Measurements from ENCODE around the gene ZNF454. TPM values are rescaled to one million over a fixed set of nuclear protein-coding genes. Genes with fewer than 3 reads are reported as not detected.

ZNF454 gene
- 1.3 and 3.3 TPM in 2 replicates for total RNA-seq

DNA sequence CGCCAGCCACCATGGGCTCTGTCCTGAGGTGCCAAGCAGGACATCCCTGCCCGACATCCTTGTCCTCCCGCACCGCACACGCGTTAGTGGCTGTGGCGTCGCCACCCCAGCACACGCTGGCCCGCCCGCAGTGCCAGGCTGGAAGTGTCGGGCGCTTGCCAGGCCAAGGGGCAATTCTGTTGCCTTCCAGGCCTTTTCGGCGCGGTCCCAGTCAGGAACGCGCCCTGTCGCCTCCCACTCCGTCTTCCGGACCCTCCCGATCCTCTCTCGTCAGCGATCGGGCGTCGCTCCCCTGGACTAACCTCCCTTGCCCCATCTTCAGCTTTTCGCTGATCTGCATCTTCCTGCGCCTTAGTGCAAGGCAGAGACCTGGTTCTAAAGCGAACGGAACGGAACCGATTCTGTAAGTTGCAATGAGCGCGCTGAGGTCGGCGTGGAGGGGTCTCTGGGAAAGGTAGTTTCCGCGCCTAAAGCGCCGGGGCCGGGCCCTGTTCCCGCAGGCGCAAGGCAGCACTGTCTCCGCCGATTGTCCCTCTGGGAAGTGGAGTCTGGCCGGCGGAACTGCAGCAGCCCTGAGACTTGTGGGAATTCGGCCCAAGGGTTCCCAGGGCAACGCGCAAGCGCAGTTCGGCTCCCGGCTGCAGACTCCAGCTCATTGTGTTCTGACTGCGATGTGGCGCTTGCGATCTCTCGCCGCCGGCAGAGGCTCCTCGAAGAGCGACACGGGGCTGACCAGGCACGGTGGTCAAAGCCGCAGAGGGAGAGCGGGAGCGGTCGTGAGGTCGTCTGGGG lies at the start of gene ZNF454:
Gene ZNF454 (plus strand): TSS at position 630 of the 792 bp plus-strand sequence. CDS start 1,594 bp downstream, outside the sequence.
- no peak for DNase-seq (ENCODE audit: extremely low read depth, low read depth, low spot score)

DNA sequence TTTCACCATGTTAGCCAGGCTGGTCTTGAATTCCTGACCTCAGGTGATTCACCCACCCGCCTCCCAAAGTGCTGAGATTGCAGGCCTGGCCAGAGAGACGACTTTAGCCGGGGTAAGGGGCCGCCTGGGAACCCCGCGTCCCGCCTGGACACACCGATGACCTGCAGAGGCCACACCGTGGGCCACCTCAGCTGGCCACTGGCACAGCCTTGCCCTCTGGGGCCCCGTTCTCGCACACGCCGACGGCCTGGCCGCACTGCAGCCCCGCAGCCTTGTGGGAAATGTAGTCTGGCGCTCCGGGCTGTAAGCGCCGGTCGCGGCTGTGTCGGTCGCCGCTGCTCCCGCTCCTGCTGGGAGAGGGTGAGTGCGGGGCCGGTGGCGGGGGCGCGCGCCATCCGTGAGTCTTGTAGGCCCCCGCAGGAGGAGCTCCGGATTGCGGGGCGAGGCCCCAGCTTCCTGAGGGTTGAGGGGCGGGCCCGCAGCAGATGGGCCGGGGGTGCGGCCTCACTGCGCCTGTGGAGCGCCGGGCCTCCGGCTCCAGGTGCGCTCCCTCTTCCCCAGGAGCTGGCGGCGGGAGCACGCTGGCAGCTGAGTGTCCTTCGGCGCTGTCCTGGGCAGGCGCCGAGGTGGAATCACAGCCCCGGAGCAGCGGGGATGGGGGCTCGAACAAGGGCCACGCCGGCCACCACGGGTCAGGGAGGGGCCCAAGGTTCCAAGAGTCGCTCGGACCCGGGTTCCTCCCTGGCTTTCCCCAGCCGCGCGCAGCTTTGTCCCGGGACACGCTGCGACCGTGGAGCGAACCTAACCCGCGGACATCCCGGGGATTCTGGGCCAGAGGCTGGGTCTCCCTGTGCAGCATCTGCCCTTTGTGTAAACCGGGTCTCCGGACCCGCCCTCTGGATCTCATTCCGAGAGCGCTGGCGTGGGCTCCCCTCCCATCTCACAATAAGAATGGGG lies 45.1 kb upstream of the ZNF454 start, which contains the start of gene ZFP2:
Gene ZFP2 (plus strand): TSS at position 299 of the 957 bp plus-strand sequence. CDS start 35,401 bp downstream, outside the sequence.
- no peak for DNase-seq (ENCODE audit: extremely low read depth, low read depth, low spot score)

DNA sequence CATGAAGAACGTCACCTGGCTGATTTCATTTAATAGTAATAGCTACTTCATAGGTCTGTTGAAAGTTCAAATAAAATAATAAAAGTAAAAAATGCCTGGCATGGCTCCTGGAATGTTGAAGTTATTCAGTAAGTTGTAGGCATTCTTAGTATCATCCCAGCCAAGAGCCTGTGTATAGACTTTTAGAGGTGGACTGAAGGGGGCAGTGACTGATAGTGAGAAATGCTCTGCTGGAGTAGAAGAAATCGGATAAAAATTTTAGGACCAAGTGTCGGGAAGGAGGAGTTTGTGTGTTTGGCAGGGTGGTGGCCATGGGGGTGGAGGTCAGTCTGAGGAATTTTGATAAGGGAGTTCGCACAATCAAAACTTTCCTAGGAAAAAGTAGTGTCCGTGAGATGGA lies 41.7 kb upstream of the ZNF454 start:
- DNase-seq (ENCODE audit: extremely low read depth, low read depth, low spot score): no peak

DNA sequence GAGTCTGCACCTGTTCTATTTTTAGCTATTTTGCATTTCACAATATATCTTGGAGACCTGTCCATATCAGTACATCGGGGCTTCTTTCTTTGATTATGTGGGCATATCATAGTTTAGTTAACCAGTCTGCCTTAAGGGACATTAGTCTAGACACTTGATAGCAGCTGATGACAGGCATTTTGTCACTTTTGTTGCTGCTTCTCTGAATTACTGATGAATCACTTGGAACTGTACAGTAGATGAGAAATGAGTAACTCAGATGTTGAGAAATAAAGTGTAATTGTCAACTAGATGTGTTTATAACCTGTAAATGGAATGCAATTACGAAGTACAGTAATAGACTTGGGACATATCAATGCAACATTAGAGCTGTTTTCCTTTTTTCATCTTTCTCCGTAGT lies 38.1 kb upstream of the ZNF454 start:
- no peak for DNase-seq (ENCODE audit: extremely low read depth, low read depth, low spot score)

DNA sequence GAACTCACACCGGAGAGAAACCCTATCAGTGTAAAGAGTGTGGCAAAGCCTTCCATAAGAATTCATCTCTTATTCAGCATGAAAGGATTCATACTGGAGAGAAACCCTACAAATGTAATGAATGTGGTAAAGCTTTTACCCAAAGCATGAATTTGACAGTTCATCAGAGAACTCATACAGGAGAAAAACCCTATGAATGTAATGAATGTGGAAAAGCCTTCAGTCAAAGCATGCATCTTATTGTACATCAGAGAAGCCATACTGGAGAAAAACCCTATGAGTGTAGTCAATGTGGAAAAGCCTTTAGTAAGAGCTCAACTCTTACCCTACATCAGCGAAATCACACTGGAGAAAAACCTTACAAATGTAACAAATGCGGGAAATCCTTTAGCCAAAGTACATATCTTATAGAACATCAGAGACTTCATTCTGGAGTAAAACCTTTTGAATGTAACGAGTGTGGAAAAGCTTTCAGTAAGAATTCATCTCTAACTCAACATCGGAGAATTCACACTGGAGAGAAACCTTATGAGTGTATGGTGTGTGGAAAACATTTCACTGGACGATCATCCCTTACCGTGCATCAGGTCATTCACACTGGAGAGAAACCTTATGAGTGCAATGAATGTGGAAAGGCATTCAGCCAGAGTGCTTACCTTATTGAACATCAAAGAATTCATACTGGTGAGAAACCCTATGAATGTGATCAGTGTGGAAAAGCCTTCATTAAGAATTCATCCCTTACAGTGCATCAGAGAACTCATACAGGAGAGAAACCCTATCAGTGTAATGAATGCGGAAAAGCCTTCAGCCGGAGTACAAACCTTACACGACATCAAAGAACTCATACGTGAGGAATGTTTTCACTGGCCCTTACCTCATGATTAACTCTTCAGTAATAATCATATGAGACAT lies 8.9 kb upstream of the ZNF454 start:
- DNase-seq (ENCODE audit: extremely low read depth, low read depth, low spot score): no peak

DNA sequence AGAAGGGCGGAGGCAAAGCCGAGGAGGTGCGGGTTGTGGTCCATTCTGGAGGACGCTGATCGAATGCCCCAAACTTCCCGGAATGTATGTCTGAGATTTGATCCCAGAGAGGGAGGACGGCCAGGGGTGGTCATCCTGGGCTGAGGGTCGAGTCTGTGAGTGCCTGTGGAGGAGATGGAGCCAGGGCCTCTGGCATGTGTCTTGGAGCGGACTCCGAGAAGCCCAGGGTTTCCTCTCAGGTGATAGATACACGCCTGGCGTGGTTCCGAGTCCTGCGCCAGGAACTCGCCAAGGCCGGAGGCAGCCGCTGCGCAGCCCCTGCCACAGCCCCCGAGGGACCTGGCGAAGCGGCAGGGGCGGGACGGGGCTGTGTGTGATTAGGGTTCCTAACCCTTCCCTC lies 363 bp downstream of the ZNF454 start:
- no peak for DNase-seq (ENCODE audit: extremely low read depth, low read depth, low spot score)

DNA sequence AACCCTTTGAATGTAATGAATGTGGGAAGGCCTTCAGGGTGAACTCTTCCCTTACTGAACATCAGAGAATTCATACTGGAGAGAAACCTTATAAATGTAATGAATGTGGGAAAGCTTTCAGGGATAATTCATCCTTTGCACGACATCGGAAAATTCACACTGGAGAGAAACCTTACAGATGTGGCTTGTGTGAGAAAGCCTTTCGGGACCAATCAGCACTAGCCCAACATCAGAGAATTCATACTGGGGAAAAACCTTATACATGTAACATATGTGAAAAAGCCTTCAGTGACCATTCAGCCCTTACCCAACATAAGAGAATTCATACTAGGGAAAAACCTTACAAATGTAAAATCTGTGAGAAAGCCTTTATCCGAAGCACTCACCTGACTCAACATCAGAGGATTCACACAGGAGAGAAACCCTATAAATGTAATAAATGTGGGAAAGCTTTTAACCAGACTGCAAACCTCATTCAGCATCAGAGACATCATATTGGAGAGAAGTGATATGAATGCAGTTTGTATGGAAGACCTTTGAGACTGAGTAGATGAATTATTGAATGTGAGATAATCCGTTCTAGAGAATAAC lies 24.6 kb downstream of the ZNF454 start:
- DNase-seq (ENCODE audit: extremely low read depth, low read depth, low spot score): no peak

DNA sequence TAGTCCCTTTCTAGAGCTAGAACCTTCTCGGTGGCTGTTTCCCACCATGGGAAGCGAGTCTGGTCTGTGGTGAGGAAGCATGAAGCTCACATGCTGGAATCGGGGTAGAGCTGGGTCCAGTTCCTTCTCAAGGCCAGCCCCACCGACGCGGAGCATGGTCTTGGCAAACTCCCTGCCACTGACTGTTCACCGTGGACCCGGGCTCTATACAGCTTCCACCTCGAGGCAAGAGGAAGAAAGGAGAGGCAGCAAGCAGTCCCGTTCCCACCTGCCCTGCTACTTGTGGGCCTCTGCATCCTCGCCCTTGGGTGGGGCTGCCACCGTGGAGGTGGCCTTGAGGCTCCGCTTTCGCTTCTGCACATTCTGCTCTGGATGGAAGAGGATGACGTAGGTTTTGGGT lies 40.4 kb downstream of the ZNF454 start:
- DNase-seq (ENCODE audit: extremely low read depth, low read depth, low spot score): no peak

DNA sequence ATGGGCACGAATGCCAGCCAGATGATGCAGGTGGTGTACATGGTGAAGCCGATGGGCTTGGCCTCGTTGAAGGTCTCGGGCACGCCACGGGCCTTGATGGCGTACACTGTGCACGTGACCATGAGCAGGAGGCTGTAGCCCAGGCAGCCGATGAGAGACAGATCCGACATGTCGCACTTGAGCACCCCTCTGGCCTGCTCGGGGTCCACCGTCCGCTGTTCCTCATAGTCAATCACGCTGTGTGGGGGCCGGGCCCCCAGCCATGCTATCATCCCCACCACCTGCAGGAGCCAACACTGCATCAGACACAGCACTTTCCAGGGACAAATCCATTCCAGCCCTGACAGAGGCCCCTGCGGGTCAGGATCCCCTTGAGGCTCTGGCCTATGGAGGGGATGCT lies 41.9 kb downstream of the ZNF454 start:
- DNase-seq (ENCODE audit: extremely low read depth, low read depth, low spot score): no peak

DNA sequence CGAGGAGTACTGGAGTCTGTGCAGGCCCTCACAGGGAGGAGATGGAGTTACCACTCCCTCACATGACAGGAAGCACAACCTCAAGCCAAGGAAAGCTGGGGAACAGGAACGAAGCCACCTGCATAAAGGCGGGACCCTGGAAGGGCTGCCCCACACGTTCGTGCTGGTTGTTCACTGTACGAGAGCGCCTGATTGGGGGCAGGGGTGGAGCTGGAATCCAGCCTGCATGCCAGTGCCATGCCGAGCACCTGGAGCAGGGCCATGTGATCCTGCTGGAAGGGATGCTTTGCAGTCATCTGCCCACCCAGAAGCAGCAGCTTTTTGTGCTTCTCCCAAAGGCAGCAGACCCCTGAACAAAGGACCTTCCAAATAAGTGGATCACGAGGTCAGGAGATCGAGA lies 42.7 kb downstream of the ZNF454 start:
- DNase-seq (ENCODE audit: extremely low read depth, low read depth, low spot score): no peak

DNA sequence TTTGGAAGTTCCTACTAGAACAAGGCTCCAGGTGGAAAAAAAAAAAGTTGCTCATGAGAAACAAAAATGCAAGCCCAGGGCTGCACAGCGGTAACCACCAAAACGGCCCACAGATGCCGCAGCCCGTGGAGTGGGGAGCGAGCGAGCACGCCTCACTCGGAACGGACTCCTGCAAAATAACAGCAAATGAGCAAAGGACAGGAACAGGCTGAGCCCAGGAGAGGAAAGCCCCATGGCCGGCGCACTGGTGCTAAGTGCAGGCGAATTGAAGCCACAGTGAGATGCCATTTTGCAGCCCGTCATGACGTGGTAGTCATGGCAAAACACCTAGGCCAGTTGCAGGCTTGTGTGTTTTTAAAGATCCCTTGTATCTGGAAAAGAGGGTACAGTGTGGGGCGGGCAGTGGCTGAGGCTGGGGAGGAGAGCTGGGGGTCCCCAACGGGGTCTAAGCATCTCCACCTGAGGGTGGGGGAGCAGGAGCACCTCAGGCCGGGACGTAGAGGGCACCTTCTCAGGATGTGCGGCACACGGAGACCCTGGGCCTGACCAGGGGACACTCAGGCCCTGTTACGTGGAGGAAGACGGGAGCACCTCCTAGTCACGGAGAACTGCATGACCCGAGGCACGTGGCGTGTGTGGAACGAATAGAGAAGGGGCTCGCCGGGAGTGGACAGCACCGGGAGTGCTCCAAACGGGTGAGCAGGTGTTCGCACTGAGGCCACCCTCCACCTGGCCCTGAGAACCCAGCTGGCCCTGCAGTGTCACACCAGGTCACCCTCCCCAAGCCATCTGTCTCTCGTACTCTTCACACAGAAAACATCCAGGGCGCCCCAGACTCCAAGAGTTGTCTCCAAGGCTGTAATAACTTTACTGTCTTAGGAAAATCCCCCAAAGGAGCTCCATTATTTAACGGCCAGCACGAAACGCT lies 43.4 kb downstream of the ZNF454 start:
- no peak for DNase-seq (ENCODE audit: extremely low read depth, low read depth, low spot score)

DNA sequence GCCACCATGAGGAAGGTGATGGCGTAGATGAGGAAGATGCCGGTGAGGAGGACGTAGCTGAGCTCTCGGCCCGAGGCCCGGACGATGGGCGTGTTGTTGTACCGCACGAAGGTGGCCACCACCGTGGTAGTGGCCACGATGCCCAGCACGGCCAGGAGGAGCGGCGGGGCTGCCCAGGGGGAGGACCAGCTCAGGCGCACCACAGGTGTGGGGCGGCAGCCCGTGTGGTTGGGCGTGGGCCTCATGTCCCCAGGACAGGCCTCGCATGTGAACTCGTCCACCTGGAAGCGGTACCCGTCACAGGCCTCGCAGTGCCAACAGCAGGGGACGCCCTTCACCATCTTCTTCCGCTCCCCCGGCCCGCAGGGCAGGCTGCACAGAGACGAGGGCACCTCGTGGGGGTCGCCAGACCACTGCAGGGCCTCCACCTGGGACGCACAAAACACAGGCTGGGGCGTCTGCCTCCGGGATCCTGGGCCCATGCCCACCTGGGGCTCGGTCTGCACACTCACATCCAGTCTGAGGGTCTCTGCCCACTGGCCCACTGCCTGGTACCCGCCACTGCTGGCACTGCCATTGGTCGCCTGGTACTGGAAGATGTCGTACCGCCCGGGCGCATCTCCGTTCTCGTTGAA lies 45.4 kb downstream of the ZNF454 start:
- no peak for DNase-seq (ENCODE audit: extremely low read depth, low read depth, low spot score)

DNA sequence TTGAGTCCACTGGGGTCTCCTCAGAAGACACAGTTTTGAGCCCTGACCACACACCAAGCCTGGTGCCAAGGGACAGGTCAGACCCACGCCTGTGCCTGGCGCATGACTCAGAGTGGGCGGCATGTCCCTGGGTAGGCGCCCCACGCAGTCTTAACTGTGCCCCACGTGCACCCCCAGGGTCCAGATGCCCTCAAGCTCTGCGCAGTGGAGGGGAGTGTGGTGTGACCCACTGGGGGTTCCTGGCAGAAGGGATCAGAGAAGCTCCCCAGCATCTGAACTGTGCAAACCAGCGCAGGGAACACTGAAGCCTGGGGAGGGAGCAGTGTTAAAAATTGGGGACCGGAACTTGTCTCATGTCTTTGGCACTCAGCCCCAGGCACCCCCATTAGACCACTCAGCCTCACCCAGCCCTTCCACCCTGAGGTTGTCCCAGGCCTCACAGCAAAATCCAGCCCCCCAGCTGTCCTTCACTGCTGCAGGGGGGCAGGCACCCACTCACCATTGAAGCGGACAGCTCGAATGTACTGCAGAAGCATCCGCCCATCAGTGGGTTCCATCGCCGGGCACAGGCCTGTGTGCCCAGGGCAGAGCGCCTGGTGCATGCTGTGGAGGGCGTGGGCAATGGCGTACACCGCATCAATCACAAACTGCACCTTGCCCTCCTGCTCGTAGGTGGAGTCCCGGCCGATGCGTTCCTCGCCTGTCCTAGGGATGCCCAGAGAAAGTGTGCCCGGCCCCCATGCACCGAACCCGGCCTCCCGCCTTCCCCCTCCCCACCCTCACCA lies 47.6 kb downstream of the ZNF454 start:
- DNase-seq (ENCODE audit: extremely low read depth, low read depth, low spot score): no peak

DNA sequence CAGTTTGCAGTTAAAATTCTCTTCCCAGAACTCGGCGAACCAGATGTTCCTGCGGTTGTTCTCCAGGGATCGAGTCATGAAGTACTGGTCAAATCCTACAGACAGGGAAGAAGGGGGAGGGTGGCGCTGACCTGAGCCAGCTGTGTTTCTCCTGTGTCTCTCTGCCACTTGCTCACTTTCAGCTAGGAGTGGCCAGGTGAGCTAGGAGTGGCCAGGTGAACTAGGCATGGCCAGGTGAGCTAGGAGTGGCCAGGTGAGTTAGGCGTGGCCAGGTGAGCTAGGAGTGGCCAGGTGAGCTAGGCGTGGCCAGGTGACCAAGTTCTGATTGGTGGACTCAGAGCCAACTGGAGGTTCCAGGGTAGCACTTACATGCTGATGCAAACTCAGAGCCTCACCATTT lies 48.3 kb downstream of the ZNF454 start:
- DNase-seq (ENCODE audit: extremely low read depth, low read depth, low spot score): no peak

DNA sequence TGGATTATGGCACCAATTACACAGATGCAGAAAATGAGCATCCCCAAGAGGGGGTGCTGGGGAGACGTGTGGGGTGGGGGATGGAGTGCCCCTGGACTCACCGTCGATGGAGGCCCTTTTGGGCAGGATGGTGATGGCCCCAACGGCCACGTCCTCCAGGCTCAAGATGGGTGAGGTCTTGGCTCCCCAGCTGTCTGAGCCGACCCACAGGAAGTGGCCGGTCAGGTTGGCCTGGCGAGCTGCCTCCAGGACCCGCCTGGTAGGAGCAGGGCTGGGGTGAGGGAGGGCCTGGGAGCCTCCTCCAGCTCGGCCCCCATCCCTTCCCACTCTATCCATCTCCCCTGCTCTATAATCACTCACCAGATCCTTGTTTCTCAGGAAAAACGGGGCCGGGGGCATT lies 49.5 kb downstream of the ZNF454 start:
- DNase-seq (ENCODE audit: extremely low read depth, low read depth, low spot score): no peak

DNA sequence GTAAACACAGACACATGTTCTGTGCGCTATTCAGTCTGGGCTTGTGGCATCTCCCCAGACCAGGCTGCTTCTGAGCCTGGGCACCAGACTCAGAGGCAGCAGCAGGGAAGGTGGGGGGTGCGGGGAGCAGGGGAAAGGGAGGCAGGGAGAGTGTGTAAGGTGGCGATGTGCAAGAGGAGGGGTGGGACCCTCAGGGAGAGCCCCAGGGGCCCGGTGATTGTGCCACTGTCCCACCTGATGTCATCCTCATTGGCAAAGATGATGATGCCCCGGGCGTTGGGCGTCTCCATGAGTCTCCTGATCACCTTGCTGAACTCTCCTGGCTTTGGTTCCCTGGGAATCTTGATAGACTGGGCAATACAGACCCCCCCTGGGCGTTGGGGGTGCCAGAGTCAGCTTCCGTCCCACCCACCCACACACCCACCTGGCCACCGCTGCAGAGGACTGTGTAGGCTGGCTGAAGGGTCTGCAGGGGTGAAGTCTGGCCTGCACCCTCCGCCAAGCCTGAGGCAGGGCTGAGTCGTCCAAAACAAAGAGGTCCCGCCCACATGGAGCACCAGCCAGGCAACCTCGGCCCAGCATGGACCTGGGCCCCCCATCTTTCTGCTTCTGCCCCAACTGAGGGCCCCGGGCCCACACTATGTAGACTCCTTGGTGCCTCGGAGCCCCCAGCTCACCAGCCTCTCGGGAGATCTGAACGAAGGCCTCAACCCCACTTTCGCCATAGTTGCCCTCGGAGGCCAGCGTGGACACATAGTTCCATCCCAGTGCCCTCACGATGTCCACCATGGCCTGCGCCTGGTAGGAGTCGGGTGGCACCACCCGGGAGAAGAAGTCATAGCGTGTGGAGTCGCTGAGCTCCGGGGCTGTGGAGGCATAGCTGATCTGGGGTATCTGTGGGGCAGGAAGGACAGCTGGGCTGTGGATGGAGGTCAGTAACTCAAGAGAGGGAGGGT lies 50.5 kb downstream of the ZNF454 start:
- no peak for DNase-seq (ENCODE audit: extremely low read depth, low read depth, low spot score)
